ENCODE results near the gene SMARCD3.

The SMARCD3 gene

GRCh38 chr7:151248346-151249033 lies at the start of gene SMARCD3:
TSS of gene SMARCD3 (minus strand) at chr7:151248694. CDS start at chr7:151248562, 132 bp downstream.
- Mint-ChIP-seq H3K9me3 (no peaks in the 10 kb centered on the region), H3K36me3 (ENCODE audit: low read depth) (no peaks in the 10 kb centered on the region), H3K27me3 (peaks cover 48% of the 10 kb centered on the region), H3K4me1 (peaks cover 46% of the 10 kb centered on the region), H3K4me3 (peak within 1 kb of the TSS; percentile 75), H3K27ac (no peak within 1 kb of the TSS)
- DNase-seq: no peak
- ATAC-seq: no peak

- ATAC-seq (no peak), DNase-seq (no peak)
- H3K9me3 Mint-ChIP-seq: peaks cover 5% of the 10 kb centered on the region
These were observed 47.9 kb upstream of the SMARCD3 start for GRCh38 chr7:151296202-151296992.

DNA sequence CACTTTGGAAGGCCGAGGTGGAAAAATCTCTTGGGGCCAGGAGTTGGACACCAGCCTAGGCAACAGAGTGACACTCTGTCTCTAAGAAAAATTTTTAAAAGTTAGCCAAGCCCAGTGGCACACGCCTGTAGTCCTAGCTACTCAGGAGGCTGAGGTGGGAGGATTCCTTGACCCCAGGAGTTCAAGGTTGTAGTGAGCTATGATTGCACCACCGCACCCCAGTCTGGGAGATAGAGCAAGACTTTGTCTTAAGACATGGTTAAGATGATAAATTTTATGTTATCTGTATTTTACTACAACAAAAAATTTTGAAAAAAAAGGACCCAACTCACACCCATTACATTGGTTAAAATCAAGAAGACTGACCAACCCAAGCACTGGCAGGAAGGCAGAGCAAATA lies 44.4 kb upstream of the SMARCD3 start:
- DNase-seq (no peak), ATAC-seq (no peak)
- Mint-ChIP-seq H3K9me3 (peaks cover 5% of the 10 kb centered on the region), H3K4me3 (no peak overlapping the region), H3K36me3 (ENCODE audit: low read depth) (no peaks in the 10 kb centered on the region), H3K27ac (no peak overlapping the region), H3K4me1 (no peaks in the 10 kb centered on the region), H3K27me3 (peaks cover 7% of the 10 kb centered on the region)

More at GRCh38 chr7:151296202-151296992, 47.9 kb upstream of the SMARCD3 start:
- Mint-ChIP-seq H3K4me1 (no peaks in the 10 kb centered on the region), H3K36me3 (ENCODE audit: low read depth) (no peaks in the 10 kb centered on the region), H3K27ac (no peak overlapping the region), H3K4me3 (no peak overlapping the region), H3K27me3 (peaks cover 7% of the 10 kb centered on the region)

- no peak for DNase-seq
- Mint-ChIP-seq H3K27me3 (peaks cover 7% of the 10 kb centered on the region), H3K9me3 (peaks cover 2% of the 10 kb centered on the region), H3K27ac (no peak overlapping the region), H3K4me3 (no peak overlapping the region), H3K36me3 (ENCODE audit: low read depth) (no peaks in the 10 kb centered on the region), H3K4me1 (peaks cover 4% of the 10 kb centered on the region)
- no peak for ATAC-seq
These were observed 42.7 kb upstream of the SMARCD3 start for GRCh38 chr7:151291206-151291605.

GRCh38 chr7:151290355-151290760 lies 41.9 kb upstream of the SMARCD3 start:
- no peak for DNase-seq
- Mint-ChIP-seq H3K4me1 (peaks cover 9% of the 10 kb centered on the region), H3K27ac (no peak overlapping the region), H3K4me3 (no peak overlapping the region), H3K9me3 (no peaks in the 10 kb centered on the region), H3K36me3 (ENCODE audit: low read depth) (no peaks in the 10 kb centered on the region), H3K27me3 (peaks cover 7% of the 10 kb centered on the region)
- no peak for ATAC-seq

- H3K27ac Mint-ChIP-seq: no peak overlapping the region
- H3K36me3 Mint-ChIP-seq (ENCODE audit: low read depth): no peaks in the 10 kb centered on the region
- no peaks in the 10 kb centered on the region for H3K9me3 Mint-ChIP-seq
- H3K27me3 Mint-ChIP-seq: peaks cover 10% of the 10 kb centered on the region
- no peak overlapping the region for H3K4me3 Mint-ChIP-seq
- H3K4me1 Mint-ChIP-seq: peaks cover 11% of the 10 kb centered on the region
- DNase-seq (no peak), ATAC-seq (no peak)
These were observed 41.4 kb upstream of the SMARCD3 start for GRCh38 chr7:151289891-151290290.

DNA sequence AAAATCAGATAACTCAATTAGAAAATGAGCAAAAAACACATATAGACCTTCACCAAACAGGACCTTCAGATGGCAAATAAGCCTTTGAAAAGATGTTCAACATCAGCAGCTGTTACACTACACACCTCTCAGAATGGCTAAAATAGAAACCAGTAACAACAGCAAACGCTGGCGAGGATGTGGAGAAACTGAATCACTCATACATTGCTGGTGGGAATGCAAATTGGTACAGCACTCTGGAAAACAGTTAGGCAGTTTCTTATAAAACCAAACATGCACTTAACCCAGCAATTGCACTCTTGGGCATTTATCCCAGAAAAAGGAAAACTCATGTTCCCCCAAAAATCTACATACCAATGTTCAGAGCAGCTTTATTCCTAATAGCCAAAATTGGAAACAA lies 37.7 kb upstream of the SMARCD3 start:
- H3K36me3 Mint-ChIP-seq (ENCODE audit: low read depth): no peaks in the 10 kb centered on the region
- peaks cover 11% of the 10 kb centered on the region for H3K4me1 Mint-ChIP-seq
- no peaks in the 10 kb centered on the region for H3K9me3 Mint-ChIP-seq
- peaks cover 19% of the 10 kb centered on the region for H3K27me3 Mint-ChIP-seq
- DNase-seq: peak; percentile 19
- peak; percentile 91 for ATAC-seq
- H3K27ac Mint-ChIP-seq: peak overlapping the region; percentile 30
- no peak overlapping the region for H3K4me3 Mint-ChIP-seq

DNA sequence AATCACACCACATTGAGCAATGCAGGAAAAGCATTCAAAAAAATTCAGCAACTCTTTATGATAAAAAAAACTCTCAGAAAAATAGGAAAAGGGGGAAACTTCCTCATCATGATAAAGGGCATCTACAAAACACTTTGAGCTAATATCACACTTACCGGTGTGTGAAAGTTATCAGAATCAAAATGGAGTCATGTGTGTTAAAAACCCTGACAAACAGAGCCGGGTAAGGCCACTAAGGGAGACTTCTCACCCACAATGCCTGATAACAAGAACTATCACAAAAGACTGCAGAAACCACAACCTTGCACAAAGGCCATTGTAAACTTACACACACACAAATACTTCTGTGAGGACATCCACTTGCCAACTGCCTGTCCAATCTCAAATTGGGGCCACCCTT lies 34.8 kb upstream of the SMARCD3 start:
- Mint-ChIP-seq H3K4me1 (peaks cover 11% of the 10 kb centered on the region), H3K4me3 (no peak overlapping the region), H3K27ac (no peak overlapping the region), H3K27me3 (peaks cover 21% of the 10 kb centered on the region), H3K9me3 (no peaks in the 10 kb centered on the region), H3K36me3 (ENCODE audit: low read depth) (no peaks in the 10 kb centered on the region)
- DNase-seq (no peak), ATAC-seq (no peak)

GRCh38 chr7:151282111-151282510 lies 33.6 kb upstream of the SMARCD3 start:
- Mint-ChIP-seq H3K27ac (no peak overlapping the region), H3K27me3 (peaks cover 21% of the 10 kb centered on the region)

DNA sequence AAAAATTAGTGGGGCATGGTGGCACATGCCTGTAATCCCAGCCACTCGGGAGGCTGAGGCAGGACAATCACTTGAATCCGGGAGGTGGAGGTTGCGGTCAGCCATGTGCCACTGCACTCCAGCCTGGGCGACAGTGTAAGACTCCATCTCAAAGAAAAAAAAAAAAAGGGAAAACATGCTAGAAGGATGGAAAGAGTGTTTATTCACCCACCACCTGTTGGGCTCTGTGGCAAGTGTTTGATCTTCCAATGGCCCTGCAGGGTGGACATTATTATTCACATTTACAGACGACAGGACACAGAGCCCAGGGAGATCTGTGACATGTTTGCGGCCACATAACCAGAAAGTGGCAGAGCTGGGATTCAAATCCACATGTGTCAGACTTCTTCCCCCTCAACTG lies 33.2 kb upstream of the SMARCD3 start:
- H3K9me3 Mint-ChIP-seq: no peaks in the 10 kb centered on the region
- H3K4me1 Mint-ChIP-seq: peaks cover 17% of the 10 kb centered on the region
- no peak overlapping the region for H3K4me3 Mint-ChIP-seq
- peaks cover 21% of the 10 kb centered on the region for H3K27me3 Mint-ChIP-seq
- DNase-seq (no peak), ATAC-seq (no peak)
- H3K27ac Mint-ChIP-seq: no peak overlapping the region
- H3K36me3 Mint-ChIP-seq (ENCODE audit: low read depth): no peaks in the 10 kb centered on the region

More at GRCh38 chr7:151282111-151282510, 33.6 kb upstream of the SMARCD3 start:
- H3K9me3 Mint-ChIP-seq: no peaks in the 10 kb centered on the region
- ATAC-seq (no peak), DNase-seq (no peak)
- H3K4me1 Mint-ChIP-seq: peaks cover 16% of the 10 kb centered on the region
- no peak overlapping the region for H3K4me3 Mint-ChIP-seq
- H3K36me3 Mint-ChIP-seq (ENCODE audit: low read depth): no peaks in the 10 kb centered on the region

- Mint-ChIP-seq H3K4me1 (peaks cover 8% of the 10 kb centered on the region), H3K27me3 (peaks cover 21% of the 10 kb centered on the region), H3K36me3 (ENCODE audit: low read depth) (no peaks in the 10 kb centered on the region), H3K27ac (no peak overlapping the region), H3K4me3 (no peak overlapping the region), H3K9me3 (no peaks in the 10 kb centered on the region)
- no peak for DNase-seq
- no peak for ATAC-seq
These were observed 32.0 kb upstream of the SMARCD3 start for GRCh38 chr7:151280388-151281019.

DNA sequence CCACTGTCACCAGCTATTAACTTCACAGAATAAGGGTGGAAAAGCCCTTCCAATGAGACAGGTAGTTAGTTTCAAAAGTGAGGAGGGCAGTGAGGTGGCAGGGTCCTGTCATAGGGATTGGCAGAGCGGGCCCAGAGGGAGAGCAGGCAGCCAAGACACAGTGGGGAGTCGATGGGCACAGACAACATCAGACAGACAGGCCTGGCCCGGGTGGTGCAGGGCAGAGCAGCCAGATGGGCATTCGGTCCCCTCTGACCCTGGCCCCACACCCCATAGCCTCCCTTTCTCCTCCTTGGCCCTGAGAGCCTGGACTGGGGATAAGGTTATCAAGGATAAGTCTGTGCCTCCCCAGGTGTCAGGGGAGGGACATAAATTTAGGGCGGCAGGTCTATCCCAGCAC lies 31.4 kb upstream of the SMARCD3 start:
- peaks cover 18% of the 10 kb centered on the region for H3K27me3 Mint-ChIP-seq
- no peak for DNase-seq

GRCh38 chr7:151278949-151279348 lies 30.5 kb upstream of the SMARCD3 start:
- H3K4me1 Mint-ChIP-seq: peaks cover 8% of the 10 kb centered on the region
- ATAC-seq (no peak), DNase-seq (no peak)
- H3K27me3 Mint-ChIP-seq: peaks cover 15% of the 10 kb centered on the region
- no peak overlapping the region for H3K4me3 Mint-ChIP-seq
- H3K36me3 Mint-ChIP-seq (ENCODE audit: low read depth): no peaks in the 10 kb centered on the region
- no peak overlapping the region for H3K27ac Mint-ChIP-seq
- H3K9me3 Mint-ChIP-seq: no peaks in the 10 kb centered on the region

More for the DNA sequence above, 31.4 kb upstream of the SMARCD3 start:
- H3K27ac Mint-ChIP-seq: no peak overlapping the region
- no peak for ATAC-seq
- H3K4me1 Mint-ChIP-seq: peaks cover 5% of the 10 kb centered on the region
- no peaks in the 10 kb centered on the region for H3K9me3 Mint-ChIP-seq
- no peaks in the 10 kb centered on the region for H3K36me3 Mint-ChIP-seq (ENCODE audit: low read depth)
- no peak overlapping the region for H3K4me3 Mint-ChIP-seq

- H3K36me3 Mint-ChIP-seq (ENCODE audit: low read depth): no peaks in the 10 kb centered on the region
- no peaks in the 10 kb centered on the region for H3K9me3 Mint-ChIP-seq
- DNase-seq (no peak), ATAC-seq (no peak)
- peaks cover 10% of the 10 kb centered on the region for H3K27me3 Mint-ChIP-seq
- peaks cover 8% of the 10 kb centered on the region for H3K4me1 Mint-ChIP-seq
- H3K4me3 Mint-ChIP-seq: peak overlapping the region; percentile 69
- H3K27ac Mint-ChIP-seq: peak overlapping the region; percentile 74
These were observed 29.1 kb upstream of the SMARCD3 start for GRCh38 chr7:151277631-151278030.

Measured in activated naive CD8-positive, alpha-beta T cell treated with anti-CD3 and anti-CD28 coated beads, Interleukin-2, amount 50 U/mL, for 24 hours (primary cell).